T-helper 2 cell (primary cell): ENCODE data around the gene CALML6.

ENCODE experiments used
- DNase-seq, 5 experiments: peaks; one replicate each; pipeline versions ENCODE4 v3.0.0 to v3.0.0-alpha.2; 2012 to 2022

The CALML6 gene

GRCh38 chr1:1911350-1912041, 3.6 kb upstream of the CALML6 start:
- DNase-seq: no peak

GRCh38 chr1:1914101-1914970, 724 bp upstream of the CALML6 start:
- no peak for DNase-seq

- no peak for DNase-seq
Observed at GRCh38 chr1:1915911-1916840, 1.1 kb downstream of the CALML6 start.

- no peak for DNase-seq
Observed at GRCh38 chr1:1916851-1917251, 1.8 kb downstream of the CALML6 start.

GRCh38 chr1:1917304-1917976, 2.4 kb downstream of the CALML6 start:
- no peak for DNase-seq

- DNase-seq: no peak
Observed at GRCh38 chr1:1917995-1918900, 3.2 kb downstream of the CALML6 start.

GRCh38 chr1:1918901-1919303, 3.8 kb downstream of the CALML6 start, which contains the start of gene TMEM52:
Gene TMEM52, minus strand, starts transcription at chr1:1919279. Its CDS starts 14 bp downstream, at chr1:1919265.
- no peak for DNase-seq

GRCh38 chr1:1919304-1920056, 4.4 kb downstream of the CALML6 start:
- peak; percentile 92 to 100 (median 100) for DNase-seq

GRCh38 chr1:1920057-1920607, 5.1 kb downstream of the CALML6 start:
- no peak for DNase-seq

GRCh38 chr1:1920608-1921458, 5.8 kb downstream of the CALML6 start:
- no peak for DNase-seq

GRCh38 chr1:1921459-1921862, 6.4 kb downstream of the CALML6 start:
- no peak for DNase-seq

- no peak for DNase-seq
Observed at GRCh38 chr1:1921901-1922701, 7.0 kb downstream of the CALML6 start.

GRCh38 chr1:1922702-1922955, 7.6 kb downstream of the CALML6 start:
- DNase-seq: no peak

- no peak for DNase-seq
Observed at GRCh38 chr1:1922956-1923833, 8.1 kb downstream of the CALML6 start.

- DNase-seq: no peak
Observed at GRCh38 chr1:1924386-1924785, 9.3 kb downstream of the CALML6 start.

GRCh38 chr1:1924849-1925248, 9.8 kb downstream of the CALML6 start:
- no peak for DNase-seq
